Gastrocnemius medialis (tissue), 4 donors: ENCODE results near the gene NFIA.

Experiments used
- CTCF ChIP-seq, 5 experiments: fragments of 450-650 bp in 3 of 5; fragments of 200-600 bp in 2 of 5; sonication (generic) in 2 of 5; IDR thresholded peaks in 4 of 5; conservative IDR thresholded peaks in 1 of 5; 1 replicate in 4 of 5; 2 replicates in 1 of 5; pipeline ENCODE4 v1.5.1; 2016 to 2019; ENCODE audit warnings: antibody characterized with exemption in 5 of 5, mild to moderate bottlenecking in 3 of 5, moderate library complexity in 3 of 5
- POLR2A ChIP-seq, 2 donors: fragments of 450-650 bp; IDR thresholded peaks; one replicate each; pipeline ENCODE4 v1.6.1; 2017; ENCODE audit warnings: antibody characterized with exemption in 2 of 2, mild to moderate bottlenecking in 2 of 2, moderate library complexity in 2 of 2

- no peak for TF ChIP-seq POLR2A (IDR thresholded peaks at IDR 0.05)
- TF ChIP-seq CTCF (IDR thresholded peaks at IDR 0.05 in 4 of 5, conservative IDR thresholded peaks at IDR 0.05 in 1 of 5), result no peak
Measured at GRCh38 chr1:61056196-61056572, 26.2 kb upstream of the NFIA start.
